HG03025 (cell line): ENCODE measurements around the gene SPRY4.

Experiments
- ATAC-seq: cut with Tn5 transposase; IDR thresholded peaks from one replicate; pipeline ENCODE4 v1.9.1; 2021; ENCODE audit warnings: mild to moderate bottlenecking, moderate library complexity; ENCODE audit not compliant: unreplicated experiment, low FRiP score

The SPRY4 gene

GRCh38 chr5:142295960-142296860 is 28.6 kb downstream of the SPRY4 start:
- no peak for ATAC-seq

GRCh38 chr5:142295084-142295758 is 29.6 kb downstream of the SPRY4 start:
- no peak for ATAC-seq

GRCh38 chr5:142293486-142293885 is 31.3 kb downstream of the SPRY4 start:
- ATAC-seq = no peak

GRCh38 chr5:142292808-142293207 is 32.0 kb downstream of the SPRY4 start:
- ATAC-seq = no peak

GRCh38 chr5:142292249-142292648 is 32.6 kb downstream of the SPRY4 start:
- no peak for ATAC-seq

GRCh38 chr5:142290577-142291299 is 34.1 kb downstream of the SPRY4 start:
- ATAC-seq = no peak

DNA sequence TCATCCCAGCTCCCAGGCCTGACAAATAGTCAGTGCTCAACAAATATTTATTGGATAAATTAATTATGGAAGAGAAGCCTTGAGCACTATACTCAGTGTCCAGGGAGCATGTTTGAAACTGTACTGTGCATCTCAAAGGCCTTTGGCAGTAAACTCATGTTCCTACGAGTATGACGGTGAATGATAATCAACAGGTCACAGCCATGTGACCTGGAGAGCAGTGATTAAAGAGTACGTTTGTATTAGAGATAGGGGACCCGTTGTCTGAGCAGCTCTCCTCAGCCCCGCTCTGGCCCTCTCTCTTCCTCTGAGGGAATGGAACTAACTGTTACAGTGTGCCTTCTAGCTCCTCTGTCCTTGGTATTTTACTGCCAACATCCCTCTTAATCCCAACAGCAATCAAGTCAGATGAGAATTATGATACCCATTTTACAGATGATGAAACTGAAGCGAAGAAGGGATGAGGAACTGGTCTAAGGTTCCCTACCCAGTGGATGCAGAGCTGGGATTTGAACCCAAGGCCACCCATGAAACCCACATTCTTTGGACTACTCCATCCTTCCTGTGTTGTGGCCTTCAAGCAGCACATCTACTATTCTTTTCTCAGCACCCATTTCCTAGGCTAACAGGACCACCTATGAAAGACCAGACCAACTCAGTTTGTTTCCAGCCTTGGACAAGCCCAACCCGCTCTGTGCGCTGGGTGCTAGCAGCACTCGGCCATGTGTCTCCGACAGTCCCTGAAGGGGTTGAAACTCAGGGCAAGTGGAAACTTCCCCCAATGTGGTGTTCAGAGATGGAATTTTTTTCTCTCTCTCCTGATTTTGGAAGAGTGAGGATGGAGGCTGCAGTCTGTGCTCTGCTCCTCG is 34.9 kb downstream of the SPRY4 start:
- no peak for ATAC-seq

DNA sequence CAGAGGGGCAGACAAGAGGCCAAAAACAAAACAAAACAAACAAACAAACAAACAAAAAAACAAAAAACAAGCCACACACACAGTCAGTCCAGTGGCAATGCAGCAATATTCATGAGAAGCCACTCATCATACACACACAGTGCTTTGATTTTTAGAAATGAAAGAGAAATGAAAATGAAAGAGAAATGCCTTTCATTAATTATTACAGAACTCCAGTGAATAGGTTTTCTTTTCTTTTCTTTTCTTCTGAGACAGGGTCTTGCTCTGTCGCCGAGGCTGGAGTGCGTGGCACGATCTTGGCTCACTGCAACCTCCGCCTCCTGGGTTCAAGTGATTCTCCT is 36.9 kb downstream of the SPRY4 start:
- no peak for ATAC-seq

DNA sequence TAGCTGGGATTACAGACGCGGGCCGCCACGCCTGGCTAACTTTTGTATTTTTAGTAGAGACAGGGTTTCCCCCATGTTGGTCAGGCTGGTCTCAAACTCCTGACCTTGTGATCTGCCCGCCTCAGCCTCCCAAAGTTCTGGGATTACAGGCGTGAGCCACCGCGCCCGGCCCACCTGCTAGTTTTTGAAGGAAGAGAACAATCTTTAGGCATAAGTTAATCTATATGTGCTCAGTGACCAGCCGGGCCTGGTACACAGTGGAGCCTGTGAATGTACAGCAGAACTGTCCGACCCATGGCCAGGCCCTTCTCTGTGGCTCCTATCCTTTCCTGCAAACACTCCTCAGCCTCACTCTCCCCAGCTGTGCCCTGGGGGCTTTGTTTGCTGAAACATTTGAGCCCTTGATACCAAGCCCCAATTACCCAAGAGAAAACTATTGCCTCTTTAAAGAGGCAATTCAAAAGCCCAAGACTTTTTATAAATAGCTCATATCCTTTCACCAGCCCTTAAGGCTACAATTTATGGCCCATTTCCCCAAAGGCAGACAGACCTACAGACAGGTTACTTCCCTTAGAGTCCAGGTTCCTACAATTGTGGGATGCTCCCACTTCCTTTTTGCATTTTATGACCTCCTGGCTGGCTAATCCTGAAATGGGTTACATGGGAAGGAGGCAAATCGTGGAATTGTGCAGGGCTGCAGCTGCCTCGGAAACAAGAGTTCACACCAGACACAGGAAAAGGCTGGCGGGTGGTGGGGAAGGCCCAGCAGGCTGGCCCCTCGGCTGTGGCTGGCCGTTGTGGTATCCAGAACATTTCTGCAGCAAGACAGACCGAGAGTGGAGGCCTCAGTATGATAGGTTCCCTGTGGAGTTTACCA is 37.5 kb downstream of the SPRY4 start:
- no peak for ATAC-seq

DNA sequence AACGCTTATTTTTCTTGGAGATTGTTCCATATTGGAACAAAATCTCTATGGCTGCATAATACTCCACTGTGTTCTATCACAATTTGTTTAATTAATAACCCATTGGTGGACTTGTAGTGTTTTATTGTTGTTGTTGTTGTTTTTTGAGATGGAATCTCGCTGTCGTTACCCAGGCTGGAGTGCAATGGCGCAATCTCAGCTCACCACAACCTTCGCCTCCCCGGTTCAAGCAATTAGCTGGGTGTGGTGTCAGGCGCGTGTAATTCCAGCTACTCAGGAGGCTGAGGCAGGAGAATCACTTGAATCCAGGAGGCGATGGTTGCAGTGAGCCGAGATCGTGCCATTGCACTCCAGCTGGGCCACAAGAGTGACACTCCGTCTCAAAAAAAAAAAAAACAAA is 38.7 kb downstream of the SPRY4 start:
- no peak for ATAC-seq

- no peak for ATAC-seq
Observed at GRCh38 chr5:142283304-142283703, 41.5 kb downstream of the SPRY4 start.

- no peak for ATAC-seq
Observed at GRCh38 chr5:142281966-142282365, 42.9 kb downstream of the SPRY4 start.

DNA sequence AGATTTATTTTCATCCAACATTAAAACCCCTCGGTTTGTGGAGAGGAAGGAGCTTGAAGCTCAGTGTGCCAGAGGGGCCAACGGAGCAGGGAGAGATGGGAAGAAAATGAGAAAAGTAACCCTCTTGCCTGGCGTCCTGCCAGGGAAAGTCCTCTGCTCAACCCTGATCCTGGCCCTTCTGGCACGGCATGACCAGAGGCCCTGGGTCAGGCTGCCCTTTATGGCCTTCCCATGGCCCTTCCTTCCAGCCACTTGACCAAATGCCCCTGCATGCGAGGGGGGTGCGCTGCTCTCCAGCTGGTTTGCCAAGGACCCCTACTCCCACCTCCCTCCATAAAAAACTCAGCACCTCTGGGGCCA is 43.8 kb downstream of the SPRY4 start:
- ATAC-seq = no peak

- ATAC-seq = no peak
Observed at GRCh38 chr5:142280066-142281007, 44.5 kb downstream of the SPRY4 start.

DNA sequence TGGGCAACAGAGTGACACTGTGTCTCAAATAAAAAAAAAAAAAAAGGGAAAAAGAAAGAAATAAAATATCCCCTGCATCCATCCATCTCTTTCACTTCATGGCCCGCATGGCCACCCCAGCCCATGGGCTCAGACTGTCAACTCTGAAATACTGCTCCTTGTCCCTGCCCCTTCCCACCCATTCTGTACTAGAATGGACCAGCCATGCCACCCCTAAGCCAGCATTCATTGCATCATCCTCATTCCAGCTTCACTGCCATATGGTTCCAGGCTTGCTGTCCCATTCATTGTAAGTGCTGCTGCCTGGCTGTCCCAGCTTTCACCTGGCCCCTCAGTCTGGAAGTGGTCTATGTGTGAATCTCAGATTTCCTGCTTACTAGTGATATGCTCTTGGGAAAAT is 46.2 kb downstream of the SPRY4 start:
- ATAC-seq = no peak

DNA sequence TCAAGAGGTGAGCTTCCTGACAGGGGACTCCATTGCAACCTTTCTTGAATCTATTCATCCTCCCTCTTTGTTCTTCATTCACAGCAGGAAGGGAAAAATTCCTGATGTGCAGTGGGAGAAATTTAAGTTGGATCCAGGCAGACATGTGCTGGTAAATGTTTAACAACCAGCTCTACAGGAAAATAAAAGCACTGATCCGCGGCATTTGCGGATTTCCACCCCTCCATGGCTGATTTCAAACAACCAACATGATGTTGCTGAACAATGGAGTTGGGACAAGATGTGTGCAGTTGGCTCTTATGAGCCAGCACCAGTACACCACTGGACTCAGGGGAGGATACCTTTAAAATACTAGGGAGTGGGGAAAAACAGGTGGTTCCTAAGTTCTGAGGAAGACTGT is 47.0 kb downstream of the SPRY4 start:
- ATAC-seq = no peak

GRCh38 chr5:142276517-142276916 is 48.3 kb downstream of the SPRY4 start:
- no peak for ATAC-seq

DNA sequence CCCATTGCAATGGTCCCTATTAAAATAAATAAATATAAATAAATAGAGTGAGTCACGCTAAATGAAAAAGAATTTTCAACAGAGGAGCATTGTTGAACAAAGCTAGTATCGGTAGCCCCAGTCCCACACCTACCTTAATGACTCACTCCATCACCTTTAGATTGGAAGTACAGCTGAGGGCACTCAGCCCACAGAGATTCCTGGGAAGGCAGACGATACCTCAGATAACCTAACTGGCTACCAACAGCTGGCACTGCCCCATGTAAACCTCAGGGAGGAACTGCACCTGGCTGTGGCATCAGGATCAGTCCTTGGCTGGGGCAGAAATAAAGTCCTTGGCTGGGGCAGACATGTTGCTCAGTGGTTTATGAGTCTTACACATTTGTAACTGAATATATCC is 49.3 kb downstream of the SPRY4 start:
- ATAC-seq = no peak
